GM18517 (cell line): Measurements from ENCODE around the gene CHCHD6.

Source experiments
- ATAC-seq: cut with Tn5 transposase; IDR thresholded peaks from one replicate; pipeline ENCODE4 v1.9.1; 2021; ENCODE audit warnings: mild to moderate bottlenecking, moderate library complexity; ENCODE audit not compliant: unreplicated experiment

The CHCHD6 gene

DNA sequence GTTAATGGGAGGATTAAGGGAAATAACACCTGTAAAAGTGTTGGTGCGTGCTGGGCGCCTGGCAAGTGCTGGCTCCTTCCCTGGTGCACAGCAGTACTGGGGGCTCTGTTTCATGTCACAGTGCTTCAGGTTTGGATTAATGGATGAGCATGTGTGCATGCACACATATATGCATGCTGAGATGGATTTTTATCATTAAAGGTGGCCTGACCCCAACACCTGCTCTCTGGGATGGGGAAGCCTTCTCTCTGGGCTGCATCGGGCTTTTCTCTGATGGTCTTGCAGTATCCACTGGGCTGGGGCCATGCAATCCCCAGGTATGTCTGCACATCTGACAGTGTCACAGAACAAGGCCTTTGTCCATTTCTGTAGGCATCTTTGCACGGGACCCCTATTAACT, 151.3 kb downstream of the CHCHD6 start:
- ATAC-seq, result no peak

DNA sequence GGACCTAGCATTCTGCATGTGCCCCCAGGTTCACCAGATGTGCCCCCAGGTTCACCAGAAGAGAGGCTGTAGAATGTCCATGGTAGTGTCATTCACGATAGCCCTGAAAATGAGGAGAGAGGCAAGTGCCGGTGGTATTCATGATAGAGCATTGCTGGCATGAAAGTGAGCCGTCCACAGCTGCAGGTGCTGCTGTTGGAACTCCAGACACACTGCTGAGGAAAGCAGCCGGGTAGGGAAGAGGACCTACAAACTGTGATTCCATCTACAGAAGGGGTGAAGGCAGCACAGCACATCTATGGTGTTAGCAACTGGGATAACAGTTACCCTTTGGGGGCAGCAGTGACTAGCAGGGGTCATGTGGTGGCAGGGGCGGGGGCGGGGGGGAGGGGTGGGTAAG, 153.9 kb downstream of the CHCHD6 start:
- ATAC-seq, result no peak

DNA sequence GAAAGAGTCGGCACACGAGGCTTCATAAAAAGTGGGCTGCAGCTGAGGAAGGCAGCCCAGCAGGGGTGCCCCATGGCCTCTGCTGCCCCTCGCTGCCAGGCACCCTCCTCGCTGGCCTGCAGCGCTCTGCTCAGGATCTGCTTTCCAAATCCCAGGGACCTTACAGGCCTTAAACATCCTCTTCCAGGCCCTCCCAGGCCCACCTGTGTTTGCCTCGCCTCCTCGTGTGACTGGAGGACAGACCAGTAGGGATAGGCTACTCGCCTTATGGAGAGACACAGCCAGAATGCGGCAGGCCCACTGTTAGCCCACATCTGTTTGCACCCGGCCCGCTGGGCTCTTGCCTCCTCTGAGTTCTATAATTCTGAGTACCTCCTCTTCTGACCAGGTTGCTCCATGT, 154.4 kb downstream of the CHCHD6 start:
- no peak for ATAC-seq

DNA sequence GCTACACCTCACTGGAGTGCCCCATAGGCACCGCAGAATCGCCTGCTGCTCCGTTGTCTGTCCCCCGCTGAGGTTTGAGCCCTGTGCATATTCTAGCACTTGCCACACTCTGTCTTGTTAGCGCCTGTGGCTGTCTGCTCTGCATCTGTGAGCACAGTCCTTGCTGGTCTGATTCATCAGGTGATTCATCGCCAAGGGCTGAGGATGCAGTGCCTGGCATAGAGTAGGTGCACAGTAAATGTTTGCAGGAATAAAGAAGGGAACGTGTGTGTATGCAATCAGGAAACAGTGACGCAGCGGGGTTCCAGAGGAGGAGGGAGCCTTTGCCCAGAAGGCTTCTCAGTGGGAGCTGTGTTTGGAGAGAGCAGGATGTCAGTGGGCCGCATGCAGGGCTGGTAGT, 154.8 kb downstream of the CHCHD6 start:
- ATAC-seq, result no peak

DNA sequence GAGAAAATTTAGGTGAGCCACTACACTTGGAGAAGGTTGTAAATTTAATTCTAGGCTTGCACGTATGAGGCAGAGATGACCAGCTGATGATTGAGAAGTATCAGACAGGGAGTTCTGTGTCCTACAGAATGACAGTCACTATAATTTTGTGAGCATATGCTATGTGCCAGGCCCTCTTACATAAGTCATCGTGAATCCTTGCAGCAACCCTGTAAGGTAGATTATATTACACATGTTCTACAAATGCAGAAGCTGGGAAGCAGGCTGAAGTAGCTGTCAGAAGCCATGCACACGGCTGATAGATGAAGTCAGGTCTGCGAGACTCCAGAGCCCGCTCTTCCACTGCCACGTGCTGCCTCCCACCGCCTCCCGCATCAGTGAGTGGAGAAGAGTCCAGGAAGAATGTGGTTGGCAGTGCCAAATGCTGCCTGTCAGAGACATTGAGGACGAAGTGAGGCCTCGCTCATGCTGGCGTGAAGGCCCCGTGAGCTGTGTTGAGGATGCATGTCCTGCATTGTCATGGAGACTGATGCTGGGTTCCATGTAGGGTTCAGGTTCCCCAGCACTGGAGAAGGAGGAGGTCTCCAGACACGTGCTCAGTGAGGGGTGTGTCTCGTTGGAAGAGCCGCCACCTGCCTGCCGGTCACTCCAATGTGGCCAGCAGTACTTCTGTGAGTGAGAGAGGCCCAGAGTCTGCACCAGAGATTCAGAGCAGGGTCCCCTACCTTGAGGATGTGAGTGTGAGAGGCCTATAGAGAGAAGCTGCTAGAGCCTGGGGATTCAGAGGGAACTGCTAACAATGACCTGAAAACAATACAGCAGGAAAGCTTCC, 155.6 kb downstream of the CHCHD6 start:
- ATAC-seq, result no peak

DNA sequence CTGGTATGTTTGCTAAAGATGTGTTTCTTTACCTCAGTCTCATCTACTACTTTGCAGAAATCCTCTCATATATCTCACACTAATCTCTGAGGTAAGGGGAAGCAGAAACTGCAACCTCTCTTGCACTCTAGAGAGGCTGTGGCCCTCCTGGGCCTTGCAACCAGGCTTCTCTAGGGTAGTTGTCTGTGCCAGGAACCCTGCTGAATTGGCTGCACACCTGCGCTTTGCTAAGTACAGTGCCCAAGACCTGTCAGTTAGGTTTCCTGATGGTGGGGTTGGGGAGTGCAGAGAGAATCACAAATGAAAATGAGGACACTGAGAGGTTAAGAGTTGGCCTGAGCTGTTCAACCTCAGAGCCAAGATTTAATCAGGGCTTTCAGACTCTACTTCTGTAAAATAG, 161.7 kb downstream of the CHCHD6 start:
- no peak for ATAC-seq

DNA sequence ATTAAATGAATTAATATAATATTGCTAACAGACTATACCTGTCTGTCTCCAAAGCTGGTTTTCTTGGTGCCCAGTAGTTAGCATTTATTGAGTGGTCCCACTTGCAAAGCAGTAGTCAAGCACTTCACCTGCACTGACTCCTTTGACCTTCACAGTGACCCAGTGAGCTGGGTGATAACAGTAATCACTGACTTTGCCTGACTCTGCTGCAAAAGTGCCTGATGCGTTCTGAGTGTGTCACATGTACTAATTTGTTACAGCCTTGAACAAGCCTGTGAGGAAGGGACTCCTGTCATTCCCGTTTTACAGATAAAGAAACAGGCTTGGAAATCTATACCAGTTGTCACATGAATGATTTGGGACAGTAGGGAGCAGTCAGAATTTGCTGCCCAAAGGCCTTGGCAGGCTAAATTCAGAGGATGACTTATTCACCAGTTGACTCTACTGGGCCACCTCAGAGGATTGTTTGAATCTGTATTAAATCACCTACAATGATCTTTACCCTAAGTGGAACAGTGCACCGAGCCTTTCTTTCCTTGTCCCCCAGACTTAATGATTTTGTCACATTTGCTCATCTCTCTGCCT, 162.2 kb downstream of the CHCHD6 start:
- ATAC-seq, result no peak

DNA sequence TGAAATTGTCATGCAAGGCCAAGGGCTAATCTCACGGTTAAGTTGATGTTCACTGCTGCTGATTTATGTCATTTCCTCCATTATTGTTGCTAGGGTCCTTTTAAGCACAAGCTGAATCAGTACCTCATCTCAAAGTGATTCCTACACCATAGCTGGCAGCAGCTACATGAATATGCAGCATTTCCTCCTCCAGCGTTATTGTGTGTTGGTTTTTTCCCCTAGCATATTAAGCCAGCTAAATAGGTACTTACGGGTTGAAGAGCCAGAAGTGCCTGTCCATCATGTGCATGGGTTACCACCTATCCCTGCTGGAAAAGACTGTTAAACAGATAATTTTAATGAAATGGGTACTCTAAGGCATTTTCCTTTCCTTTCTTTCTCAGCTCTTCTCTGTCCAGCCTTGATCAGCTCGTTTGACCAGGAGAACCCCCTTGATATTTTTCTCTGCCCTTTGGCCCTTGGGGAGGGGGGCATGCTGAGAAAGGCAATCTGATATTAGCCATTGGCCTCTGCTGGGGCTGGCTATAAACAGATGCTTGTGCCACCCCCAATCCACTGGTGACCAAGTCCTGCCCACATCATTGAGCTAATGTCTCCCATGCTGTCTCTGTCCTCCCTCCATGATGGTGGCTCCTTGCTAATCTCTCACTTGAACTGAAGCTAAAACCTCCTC, 163.3 kb downstream of the CHCHD6 start:
- no peak for ATAC-seq

DNA sequence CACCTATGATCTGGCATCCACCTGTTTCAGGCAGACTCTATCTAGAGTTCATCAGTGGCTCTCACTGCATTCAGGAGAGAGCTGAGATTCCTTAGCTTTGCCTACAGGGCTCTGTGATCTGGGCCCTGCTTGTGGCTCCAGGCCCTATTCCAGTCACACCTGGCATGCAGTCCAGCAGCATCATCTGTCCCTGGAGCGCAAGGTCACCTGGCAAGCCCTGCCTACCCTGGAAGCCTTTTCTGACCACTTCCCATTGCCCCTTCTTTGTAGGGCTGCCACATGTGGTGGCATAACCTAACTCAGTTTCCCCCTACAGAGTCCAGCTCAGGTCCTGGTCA, 163.8 kb downstream of the CHCHD6 start:
- no peak for ATAC-seq

DNA sequence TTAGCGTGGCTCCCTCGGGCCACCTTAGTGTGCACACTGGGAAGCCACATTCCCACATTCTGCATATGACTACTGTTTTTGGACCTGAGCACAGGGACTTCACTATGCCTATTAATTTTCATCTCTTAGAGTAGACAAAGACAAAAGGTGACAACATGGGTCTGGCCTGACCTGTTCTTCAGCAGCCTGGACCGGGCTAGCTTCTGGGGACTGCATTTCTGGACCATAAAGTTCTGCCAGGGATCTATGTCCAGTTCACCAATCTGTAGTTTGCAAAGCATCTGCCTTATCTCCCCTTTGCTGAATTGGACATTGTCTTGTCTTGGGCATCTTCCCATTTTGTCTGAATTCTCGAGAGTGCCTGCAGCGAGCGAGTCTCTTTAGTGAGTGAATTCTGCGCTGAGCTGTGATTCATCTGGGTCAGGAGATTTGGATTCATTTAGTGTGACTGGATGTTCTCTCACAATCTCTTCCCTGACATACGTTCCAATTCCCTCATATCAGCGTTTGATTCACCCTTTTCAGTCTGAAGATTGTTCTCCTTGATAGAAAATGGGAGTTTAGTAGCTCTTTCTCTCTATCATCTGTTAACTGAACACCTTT, 166.7 kb downstream of the CHCHD6 start:
- no peak for ATAC-seq

DNA sequence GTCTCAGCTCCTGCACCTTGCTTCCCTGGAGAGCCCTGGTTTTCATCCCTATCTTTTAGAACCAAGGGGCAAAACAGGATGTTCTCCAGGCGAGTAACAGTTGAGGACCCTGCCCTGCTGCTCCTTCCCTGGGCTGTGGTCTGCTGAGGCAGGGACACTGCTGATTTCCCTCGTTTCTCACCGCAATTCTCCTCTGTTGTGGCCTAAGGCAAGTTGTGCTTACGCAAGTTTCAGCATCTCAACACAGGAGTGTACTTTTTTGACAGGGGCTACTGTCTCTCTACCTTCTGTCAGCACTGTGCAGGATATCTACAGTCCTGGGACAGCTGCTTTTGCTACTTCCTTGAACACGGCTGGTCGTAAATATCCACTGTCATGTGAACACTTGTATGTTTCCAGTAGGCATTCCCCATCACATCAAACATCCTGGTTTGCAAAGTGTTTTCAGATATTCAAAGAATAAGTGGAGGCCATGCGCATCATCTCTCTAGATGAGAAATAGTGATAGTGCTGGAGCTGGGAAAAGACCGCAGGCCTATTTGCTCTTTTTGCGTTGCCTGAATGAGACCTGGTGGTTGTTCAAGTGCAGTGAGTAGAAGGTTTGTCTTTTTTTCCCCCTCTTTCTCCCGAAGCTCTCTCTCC, 168.8 kb downstream of the CHCHD6 start:
- no peak for ATAC-seq

DNA sequence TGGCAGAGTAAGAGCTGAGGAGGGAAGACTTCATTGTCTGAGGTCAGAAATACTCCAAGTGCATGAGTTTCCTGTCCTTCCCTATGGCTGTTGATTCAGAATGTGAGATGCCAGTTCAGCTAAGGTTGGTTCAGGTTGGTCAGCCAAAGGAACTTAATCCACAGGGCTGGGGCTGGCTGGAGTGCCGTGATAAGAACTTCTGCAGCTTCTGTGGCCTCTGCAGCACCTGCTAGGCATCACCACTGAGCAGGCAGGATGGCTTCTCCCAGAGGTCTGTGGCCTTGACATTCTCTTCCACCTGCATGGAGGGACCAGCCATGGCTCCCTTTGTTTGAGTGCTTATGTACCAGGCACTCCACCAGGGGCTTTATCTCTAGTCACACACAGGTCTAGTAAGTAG, 169.4 kb downstream of the CHCHD6 start:
- ATAC-seq, result no peak

DNA sequence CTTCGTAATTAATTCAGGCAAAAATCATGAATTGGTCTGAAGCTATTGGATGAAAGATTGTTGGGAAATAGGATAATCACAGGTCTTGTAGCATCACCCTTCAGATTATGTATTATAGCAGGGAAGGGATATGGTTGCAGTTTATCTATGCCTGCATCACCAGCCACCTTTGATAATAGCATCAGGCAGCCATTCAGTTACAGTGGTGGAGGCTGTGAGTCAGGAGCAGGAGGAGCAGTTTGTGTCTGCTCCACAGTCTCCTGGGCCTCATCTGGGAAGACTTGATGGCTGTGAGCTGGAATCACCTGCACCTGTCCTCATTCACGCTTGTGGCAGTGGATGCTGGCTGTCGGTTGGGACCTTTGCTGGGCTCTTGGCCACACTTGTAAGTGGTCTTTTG, 174.6 kb downstream of the CHCHD6 start:
- no peak for ATAC-seq

DNA sequence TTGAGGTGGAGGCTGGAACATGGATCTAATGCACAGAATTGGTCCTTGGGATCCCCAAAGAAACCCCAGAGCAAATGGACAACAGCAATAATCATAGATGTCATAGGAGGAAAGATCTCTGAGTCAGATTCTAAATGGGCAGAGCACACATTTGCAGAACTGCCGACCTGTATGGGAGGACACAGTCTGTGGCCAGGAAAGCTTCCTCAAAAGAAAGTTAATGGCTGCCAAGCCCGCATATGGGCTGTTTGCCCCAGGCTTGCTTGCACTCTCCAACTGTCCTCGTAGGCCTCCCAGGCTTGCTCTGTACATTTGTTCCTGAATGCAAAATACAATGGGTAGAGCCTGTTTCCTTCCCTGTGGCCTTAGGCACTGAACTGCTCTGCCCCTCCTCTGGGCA, 176.9 kb downstream of the CHCHD6 start:
- no peak for ATAC-seq

DNA sequence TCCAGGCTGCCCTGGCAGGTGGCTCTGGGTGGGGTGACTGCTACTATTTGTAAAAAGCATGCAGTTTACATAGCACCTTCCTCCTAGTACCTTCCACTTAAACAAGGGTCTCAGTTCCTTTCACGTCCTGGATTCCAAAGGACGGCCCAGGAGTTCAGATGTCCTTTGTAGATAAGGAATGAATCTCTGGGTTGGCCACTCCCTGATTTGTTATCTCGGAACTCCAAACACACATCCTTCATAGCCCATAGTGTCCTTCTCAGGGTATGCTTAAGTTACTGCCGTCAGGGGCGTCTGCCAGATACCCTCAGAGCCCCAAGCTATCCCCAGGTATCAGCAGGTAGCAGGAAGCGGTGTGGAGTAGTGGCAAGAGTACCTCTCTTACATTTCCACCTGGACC, 177.8 kb downstream of the CHCHD6 start:
- no peak for ATAC-seq

DNA sequence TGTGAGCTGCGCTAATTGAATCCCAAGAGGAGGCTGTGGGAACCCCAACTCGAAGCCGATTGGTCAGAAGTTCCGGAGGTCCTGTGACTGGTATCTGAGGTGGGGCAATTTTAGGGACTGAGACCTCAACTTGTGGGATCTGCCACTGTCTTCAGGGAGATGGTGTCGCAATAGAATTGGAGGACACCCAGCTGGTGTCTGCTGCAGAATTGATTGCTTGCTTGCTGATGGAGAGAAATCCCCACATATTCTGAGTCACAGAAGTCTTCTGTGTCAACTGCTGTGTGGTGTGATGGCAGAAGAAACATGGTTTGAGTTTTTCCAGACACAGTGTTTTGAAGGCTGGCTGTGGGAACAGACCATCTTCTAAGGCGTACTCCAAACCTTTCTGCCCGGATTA, 179.2 kb downstream of the CHCHD6 start:
- ATAC-seq, result no peak

DNA sequence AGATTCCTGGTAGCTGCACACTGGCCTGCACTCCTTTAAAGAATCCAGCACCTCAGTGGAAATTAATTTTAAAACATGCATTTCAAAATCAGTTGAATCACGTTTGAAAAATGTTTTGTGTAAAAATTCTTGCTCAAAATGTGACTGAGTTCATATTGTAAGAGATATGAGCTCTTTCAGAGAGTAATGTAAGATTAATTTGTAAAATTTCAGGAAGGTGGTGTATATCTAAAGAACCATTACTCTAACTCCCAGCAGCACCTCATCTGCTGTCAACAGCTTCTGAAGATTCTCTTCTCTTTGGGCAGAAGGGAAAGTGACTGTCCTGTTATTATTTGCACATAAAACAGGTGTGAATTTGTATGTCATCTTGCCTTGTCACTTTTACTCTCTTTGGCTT, 181.4 kb downstream of the CHCHD6 start:
- ATAC-seq, result no peak

DNA sequence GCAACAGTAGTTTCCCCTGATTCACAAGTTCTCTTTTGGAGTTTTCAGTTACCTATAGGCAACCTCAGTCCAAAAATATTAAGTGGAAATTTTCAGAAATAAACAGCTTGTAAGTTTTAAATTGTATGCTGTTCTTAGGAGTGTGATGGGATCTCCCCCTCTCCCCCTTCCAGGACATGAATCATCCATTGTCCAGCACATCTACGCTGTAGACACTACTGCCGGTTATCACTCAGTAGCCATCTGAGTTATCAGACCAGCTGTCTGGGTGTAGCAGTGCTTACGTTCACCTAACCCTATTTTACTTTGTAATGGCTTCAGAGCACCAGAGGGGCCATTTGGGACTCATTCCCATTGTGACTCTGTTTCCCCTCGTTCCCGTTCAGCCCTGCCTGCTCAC, 182.2 kb downstream of the CHCHD6 start:
- no peak for ATAC-seq

DNA sequence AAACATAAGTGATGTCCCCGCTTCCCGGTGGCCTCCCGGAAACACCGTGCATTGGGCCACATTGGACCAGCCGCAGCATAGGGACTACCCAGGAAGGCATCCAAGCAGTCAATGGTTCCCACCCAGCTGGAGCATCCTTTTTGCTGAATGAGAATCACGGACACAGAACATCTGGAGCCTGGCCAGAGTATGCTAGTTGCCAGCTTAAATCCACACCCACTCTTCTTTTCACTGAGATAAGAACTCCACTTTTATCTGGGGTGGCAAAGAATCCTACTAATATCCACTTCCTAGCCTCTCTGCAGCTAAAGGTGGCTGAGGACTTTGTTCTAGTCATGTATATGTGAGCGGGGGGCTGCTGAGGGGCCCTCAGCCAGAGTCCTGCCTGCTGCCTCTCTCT, 183.6 kb downstream of the CHCHD6 start:
- ATAC-seq, result no peak

DNA sequence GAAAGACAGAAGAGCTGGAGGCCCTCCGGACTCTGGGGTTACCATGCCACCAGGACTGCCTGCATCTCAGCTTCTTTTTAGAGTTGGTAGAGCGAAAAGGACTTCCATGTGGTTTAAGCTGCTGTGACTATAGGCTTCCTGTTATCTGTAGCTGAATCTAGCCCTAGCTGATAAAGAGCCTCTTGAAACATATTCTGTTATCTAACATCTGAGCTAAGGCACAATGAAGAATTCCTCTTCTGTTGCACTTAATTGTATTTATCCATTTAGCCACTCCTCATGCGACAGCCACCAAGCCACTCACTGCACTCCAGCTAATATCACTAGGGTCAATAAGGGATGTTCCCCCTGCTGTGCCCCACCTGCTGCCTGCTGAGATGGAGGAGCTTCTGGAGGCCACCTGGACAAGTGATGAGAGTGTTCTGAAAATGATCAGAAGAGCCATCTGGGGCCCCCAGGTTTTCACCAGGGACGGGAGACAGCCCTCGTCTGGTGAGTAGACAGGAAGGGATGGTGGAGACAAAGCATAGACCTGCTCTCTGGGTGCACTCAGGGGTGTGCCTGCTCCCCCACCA, 184.2 kb downstream of the CHCHD6 start:
- no peak for ATAC-seq
